Natural killer cell (primary cell): ENCODE results near the gene VCL. TPM values are rescaled to one million over a fixed set of nuclear protein-coding genes. Genes with fewer than 3 reads are reported as not detected.

Experiments
- ATAC-seq, 3 donors: fragments of 150-1000 bp in 2 of 3; fragments of 200-7000 bp in 1 of 3; cut with Tn5 transposase; 1 replicate in 1 of 3; 2 replicates in 2 of 3; pipeline ENCODE4 v1.10.0; 2021; ENCODE audit warnings: mild to moderate bottlenecking in 2 of 3, moderate library complexity in 2 of 3
- DNase-seq, 2 donors: peaks; one replicate each; pipeline versions ENCODE4 v3.0.0 to v3.0.0-alpha.2; 2013 to 2021; ENCODE audit warnings: mixed read lengths in 1 of 2
- H3K27ac ChIP-seq: one replicate; pipeline ENCODE4 v1.5.1; 2013; ENCODE audit warnings: mild to moderate bottlenecking, low read length
- H3K27me3 ChIP-seq: one replicate; pipeline ENCODE4 v1.6.1; 2013; ENCODE audit warnings: low read length; ENCODE audit not compliant: control insufficient read depth, insufficient read depth
- H3K36me3 ChIP-seq: one replicate; pipeline ENCODE4 v1.6.1; 2013; ENCODE audit warnings: low read length; ENCODE audit not compliant: control insufficient read depth, insufficient read depth
- H3K4me1 ChIP-seq: one replicate; pipeline ENCODE4 v1.6.1; 2013; ENCODE audit warnings: low read length; ENCODE audit not compliant: control insufficient read depth, insufficient read depth
- H3K4me3 ChIP-seq: one replicate; pipeline ENCODE4 v1.5.1; 2013; ENCODE audit warnings: low read length
- H3K9me3 ChIP-seq: one replicate; pipeline ENCODE4 v1.6.1; 2013; ENCODE audit warnings: low read length; ENCODE audit not compliant: control insufficient read depth, insufficient read depth
- H3K27ac Mint-ChIP-seq, 2 donors: one replicate each; pipeline ENCODE4 v1.8.0; 2022; ENCODE audit warnings: mild to moderate bottlenecking in 2 of 2, mixed read lengths in 2 of 2, moderate library complexity in 1 of 2
- H3K27me3 Mint-ChIP-seq, 2 donors: one replicate each; pipeline ENCODE4 v1.8.0; 2022; ENCODE audit warnings: low read depth in 2 of 2, mixed read lengths in 2 of 2
- H3K36me3 Mint-ChIP-seq: one replicate; pipeline ENCODE4 v1.8.0; 2022; ENCODE audit warnings: mixed read lengths
- H3K4me1 Mint-ChIP-seq, 2 donors: one replicate each; pipeline ENCODE4 v1.8.0; 2022; ENCODE audit warnings: mixed read lengths in 2 of 2
- H3K4me3 Mint-ChIP-seq: one replicate; pipeline ENCODE4 v1.8.0; 2022; ENCODE audit warnings: mild to moderate bottlenecking, moderate library complexity, mixed read lengths
- H3K9me3 Mint-ChIP-seq, 2 donors: one replicate each; pipeline ENCODE4 v1.8.0; 2022; ENCODE audit warnings: mixed read lengths in 2 of 2
- CTCF ChIP-seq: fragments of 200-600 bp; IDR thresholded peaks from one replicate; pipeline ENCODE4 v1.8.0; 2022; ENCODE audit warnings: antibody characterized with exemption
- WGBS: methylation state at CpG from one replicate; pipeline ENCODE4 v1.1.7; 2013; ENCODE audit warnings: missing lambda C conversion rate; ENCODE audit not compliant: insufficient coverage; 5-methylcytosine and 5-hydroxymethylcytosine counted together
- intact Hi-C: fragments of 100-400 bp; cut with micrococcal nuclease; formaldehyde crosslinking; loops from one replicate; pipeline ENCODE4 v1.14.2; 2022
- total RNA-seq, 4 donors: library from RNA; stranded (reverse); fragments of 120-200 nt in 1 of 4; gene quantifications; one replicate each; pipeline versions ENCODE4 v1.2.3 to v1.2.4, GENCODE V29; 2013 to 2022

VCL gene
- total RNA-seq, 3 donors from 2014 or later (not counting 1 experiment from before 2014, with no cell fraction given): 121 to 145 (median 122) TPM

- peaks cover 18% of the 10 kb centered on the region for H3K36me3 ChIP-seq
- no peaks in the 10 kb centered on the region for H3K9me3 ChIP-seq
- Mint-ChIP-seq H3K27ac (peak overlapping the region; percentile 27 to 32), H3K27me3 (no peaks in the 10 kb centered on the region), H3K4me1 (peaks cover 49 to 59% of the 10 kb centered on the region in 2 donors), H3K9me3 (no peaks in the 10 kb centered on the region), H3K4me3 (no peak overlapping the region), H3K36me3 (no peaks in the 10 kb centered on the region)
- TF ChIP-seq CTCF: no peak
- ATAC-seq (no peak), DNase-seq (no peak)
- no peak overlapping the region for H3K27ac ChIP-seq
- intact Hi-C loops: loop anchor here (1.0 kb wide), 1 partner anchor 196 kb away; no protein-coding TSS in a partner anchor
- WGBS: 88% methylated on average over 5 of the region's 5 CpGs
- peaks cover 9% of the 10 kb centered on the region for H3K4me1 ChIP-seq
- no peak overlapping the region for H3K4me3 ChIP-seq
- no peaks in the 10 kb centered on the region for H3K27me3 ChIP-seq
Observed at GRCh38 chr10:74081941-74082718, 84.2 kb downstream of the VCL start.

GRCh38 chr10:74083304-74083703 is 85.4 kb downstream of the VCL start:
- Mint-ChIP-seq H3K4me3 (no peak overlapping the region), H3K4me1 (peaks cover 37 to 52% of the 10 kb centered on the region in 2 donors), H3K9me3 (no peaks in the 10 kb centered on the region), H3K27ac (peak overlapping the region in 1 of 2 donors; percentile 27), H3K36me3 (no peaks in the 10 kb centered on the region), H3K27me3 (no peaks in the 10 kb centered on the region)
- H3K9me3 ChIP-seq: no peaks in the 10 kb centered on the region
- no peak for TF ChIP-seq CTCF
- H3K4me3 ChIP-seq: no peak overlapping the region
- peaks cover 18% of the 10 kb centered on the region for H3K36me3 ChIP-seq
- WGBS: 100% methylated on average over 2 of the region's 2 CpGs
- H3K27me3 ChIP-seq: no peaks in the 10 kb centered on the region
- H3K4me1 ChIP-seq: peaks cover 6% of the 10 kb centered on the region
- DNase-seq (no peak), ATAC-seq (no peak)
- no peak overlapping the region for H3K27ac ChIP-seq
- intact Hi-C loops: no loop called here

GRCh38 chr10:74084955-74085354 is 87.0 kb downstream of the VCL start:
- Histone ChIP-seq H3K9me3 (no peaks in the 10 kb centered on the region), H3K27me3 (no peaks in the 10 kb centered on the region), H3K27ac (peak overlapping the region; percentile 14), H3K4me1 (no peaks in the 10 kb centered on the region), H3K36me3 (peaks cover 31% of the 10 kb centered on the region), H3K4me3 (no peak overlapping the region)
- no peak for DNase-seq
- TF ChIP-seq CTCF: no peak
- no CpG with 5 or more reads among the region's 3 CpGs for WGBS
- Mint-ChIP-seq H3K4me3 (peak overlapping the region; percentile 13), H3K27ac (peak overlapping the region; percentile 72 to 85), H3K9me3 (no peaks in the 10 kb centered on the region), H3K36me3 (peaks cover 16% of the 10 kb centered on the region), H3K27me3 (no peaks in the 10 kb centered on the region), H3K4me1 (peaks cover 22 to 36% of the 10 kb centered on the region in 2 donors)
- peak; percentile 31 to 43 (median 41) for ATAC-seq
- intact Hi-C loops: no loop called here
